K562 (cell line): ENCODE measurements around the gene ATL3.

Experiments used
- BACH1 ChIP-seq: fragments of 200-800 bp; sonication (Bioruptor generic); IDR thresholded peaks from 2 replicates; pipeline ENCODE4 v1.6.1; 2016; ENCODE audit warnings: missing genetic modification characterization, missing compliant biosample characterization
- EZH2 ChIP-seq: IDR thresholded peaks from 2 replicates; pipeline ENCODE4 v1.6.1; 2012; ENCODE audit warnings: low read depth, mild to moderate bottlenecking, inconsistent platforms, low read length, borderline replicate concordance
- FOSL1 ChIP-seq: fragments of 200-800 bp; sonication (Bioruptor generic); conservative IDR thresholded peaks from 2 replicates; pipeline ENCODE4 v1.6.1; 2016; ENCODE audit warnings: missing genetic modification characterization, missing compliant biosample characterization
- FUS ChIP-seq: fragments of 200-400 bp; formaldehyde crosslinking; optimal IDR thresholded peaks from 2 replicates; pipeline ENCODE3; 2017; ENCODE audit warnings: low read depth, low read length
- MED1 ChIP-seq: sonication (generic); formaldehyde crosslinking; IDR thresholded peaks from 2 replicates; pipeline ENCODE4 v1.8.1; 2023; ENCODE audit warnings: missing genetic modification reagents, borderline replicate concordance
- MXI1 ChIP-seq: IDR thresholded peaks from 2 replicates; pipeline ENCODE4 v1.6.1; 2011; ENCODE audit warnings: low read depth, mild to moderate bottlenecking, improper control_type of control experiment, low read length
- ZNF217 ChIP-seq: sonication (generic); formaldehyde crosslinking; IDR thresholded peaks from 2 replicates; pipeline ENCODE4 v1.8.0; 2022; ENCODE audit warnings: mild to moderate bottlenecking, missing genetic modification reagents
- ZNF699 ChIP-seq: fragments of 250-450 bp; sonication (Bioruptor Pico); IDR thresholded peaks from 2 replicates; pipeline ENCODE4 v1.8.0; 2021; ENCODE audit warnings: mild to moderate bottlenecking, moderate library complexity; ENCODE audit not compliant: insufficient replicate concordance
- ZZZ3 ChIP-seq: fragments of 450-650 bp; IDR thresholded peaks from 2 replicates; pipeline ENCODE4 v1.6.1; 2016; ENCODE audit warnings: antibody characterized with exemption, mild to moderate bottlenecking, moderate library complexity
- TF ChIP-seq, protein P1 (sequence below), 3 experiments: IDR thresholded peaks in 2 of 3; conservative IDR thresholded peaks in 1 of 3; 2 replicates each; pipeline ENCODE4 v1.5.1; 2011 to 2012; ENCODE audit warnings: low read length in 3 of 3, mild to moderate bottlenecking in 3 of 3, control low read depth in 2 of 3, improper control_type of control experiment in 1 of 3, inconsistent platforms in 1 of 3, low read depth in 1 of 3, mixed read lengths in 1 of 3, moderate library complexity in 1 of 3; ENCODE audit not compliant: insufficient read depth in 2 of 3
- TF ChIP-seq, protein P2 (sequence below): sonication (generic); formaldehyde crosslinking; IDR thresholded peaks from 2 replicates; pipeline ENCODE4 v1.5.0; 2020; ENCODE audit warnings: missing genetic modification reagents

DNA sequence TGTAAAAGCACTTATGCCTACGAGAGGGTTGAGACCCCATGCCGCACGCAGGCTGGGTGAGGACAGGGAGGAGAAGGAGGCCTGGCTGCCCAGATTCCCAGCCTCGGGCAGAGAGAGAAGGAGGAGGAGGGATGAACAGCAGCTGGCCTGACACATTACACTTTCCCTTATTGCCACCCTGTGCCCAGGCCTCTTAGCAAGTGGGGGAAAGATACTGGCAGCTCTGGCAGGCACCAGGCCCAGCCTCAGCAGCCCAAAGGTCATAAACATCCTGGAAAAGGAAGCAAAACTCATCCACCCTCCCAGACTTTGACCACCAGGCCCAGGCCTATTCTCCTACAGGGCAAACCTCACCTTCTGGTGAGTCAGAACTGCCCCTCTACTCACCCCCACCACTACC, 61.6 kb downstream of the ATL3 start:
- TF ChIP-seq MED1 (CRISPR knock-in tag) (no peak), FOSL1 (tag) (no peak), BACH1 (no peak), EZH2 (no peak), ZNF699 (no peak), FUS (no peak), ZNF217 (CRISPR knock-in tag) (no peak), MXI1 (no peak), ZZZ3 (no peak)
- TF ChIP-seq, protein P1, sequence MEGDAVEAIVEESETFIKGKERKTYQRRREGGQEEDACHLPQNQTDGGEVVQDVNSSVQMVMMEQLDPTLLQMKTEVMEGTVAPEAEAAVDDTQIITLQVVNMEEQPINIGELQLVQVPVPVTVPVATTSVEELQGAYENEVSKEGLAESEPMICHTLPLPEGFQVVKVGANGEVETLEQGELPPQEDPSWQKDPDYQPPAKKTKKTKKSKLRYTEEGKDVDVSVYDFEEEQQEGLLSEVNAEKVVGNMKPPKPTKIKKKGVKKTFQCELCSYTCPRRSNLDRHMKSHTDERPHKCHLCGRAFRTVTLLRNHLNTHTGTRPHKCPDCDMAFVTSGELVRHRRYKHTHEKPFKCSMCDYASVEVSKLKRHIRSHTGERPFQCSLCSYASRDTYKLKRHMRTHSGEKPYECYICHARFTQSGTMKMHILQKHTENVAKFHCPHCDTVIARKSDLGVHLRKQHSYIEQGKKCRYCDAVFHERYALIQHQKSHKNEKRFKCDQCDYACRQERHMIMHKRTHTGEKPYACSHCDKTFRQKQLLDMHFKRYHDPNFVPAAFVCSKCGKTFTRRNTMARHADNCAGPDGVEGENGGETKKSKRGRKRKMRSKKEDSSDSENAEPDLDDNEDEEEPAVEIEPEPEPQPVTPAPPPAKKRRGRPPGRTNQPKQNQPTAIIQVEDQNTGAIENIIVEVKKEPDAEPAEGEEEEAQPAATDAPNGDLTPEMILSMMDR (IDR thresholded peaks at IDR 0.05 in 2 of 3, conservative IDR thresholded peaks at IDR 0.05 in 1 of 3; ENCODE audit: insufficient read depth in 2 of 3, low read depth in 1 of 3, low read length in 3 of 3), result no peak
- TF ChIP-seq, protein P2, sequence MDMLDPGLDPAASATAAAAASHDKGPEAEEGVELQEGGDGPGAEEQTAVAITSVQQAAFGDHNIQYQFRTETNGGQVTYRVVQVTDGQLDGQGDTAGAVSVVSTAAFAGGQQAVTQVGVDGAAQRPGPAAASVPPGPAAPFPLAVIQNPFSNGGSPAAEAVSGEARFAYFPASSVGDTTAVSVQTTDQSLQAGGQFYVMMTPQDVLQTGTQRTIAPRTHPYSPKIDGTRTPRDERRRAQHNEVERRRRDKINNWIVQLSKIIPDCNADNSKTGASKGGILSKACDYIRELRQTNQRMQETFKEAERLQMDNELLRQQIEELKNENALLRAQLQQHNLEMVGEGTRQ (CRISPR knock-in tag), result no peak
